GM11168 (cell line): ENCODE results near the gene PF4V1.
"Not testable (repeated sequence)": the region's sequence is repeated elsewhere in the genome, so short reads cannot be mapped to it uniquely, and the experiment has no call there.

Experiments
- in situ Hi-C: fragments of 300-500 bp; cut with MboI; formaldehyde crosslinking; loops from one replicate; pipeline ENCODE4 v1.12.0; 2022; ENCODE audit warnings: low sequenced_read_pairs; ENCODE audit not compliant: unreplicated experiment

The PF4V1 gene

DNA sequence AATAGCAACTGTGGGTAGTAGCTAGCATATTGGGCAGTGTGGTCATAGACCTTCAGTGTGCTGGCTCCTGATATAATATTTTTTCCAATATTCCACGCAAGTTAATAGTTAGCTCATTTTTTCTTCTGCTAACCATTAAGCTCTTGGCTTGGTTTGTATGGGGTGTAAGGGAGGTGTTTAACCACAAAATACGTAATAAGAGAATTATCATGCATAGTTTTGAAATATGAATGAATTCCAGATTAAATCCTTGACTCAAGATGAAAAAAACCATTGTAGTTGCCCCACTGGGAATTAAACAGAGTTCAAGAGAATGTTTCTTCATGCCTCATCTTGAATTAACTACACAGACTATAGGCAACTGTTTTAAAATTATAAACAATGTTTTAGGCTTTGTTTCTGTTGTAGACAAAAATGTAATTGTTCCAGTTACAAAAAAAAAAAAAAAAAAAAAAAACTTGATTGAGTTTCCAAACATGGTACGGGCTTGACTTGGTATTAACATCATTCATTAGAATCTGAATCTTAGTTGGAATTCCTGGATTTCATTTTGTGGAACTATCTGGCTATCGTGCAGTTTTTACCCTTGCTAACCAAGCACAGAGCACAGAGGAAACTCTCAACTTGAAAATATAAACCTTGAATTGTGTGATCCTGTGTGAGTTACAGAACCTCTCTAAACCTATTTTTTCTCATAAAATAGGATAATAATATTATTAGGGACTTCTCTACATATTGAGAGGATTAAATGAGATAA is 44.5 kb downstream of the PF4V1 start:
- in situ Hi-C loops = no loop called here

GRCh38 chr4:73899338-73899737 is 46.2 kb downstream of the PF4V1 start:
- in situ Hi-C loops = not testable (repeated sequence)

GRCh38 chr4:73901031-73901430 is 47.9 kb downstream of the PF4V1 start:
- in situ Hi-C loops = no loop called here

DNA sequence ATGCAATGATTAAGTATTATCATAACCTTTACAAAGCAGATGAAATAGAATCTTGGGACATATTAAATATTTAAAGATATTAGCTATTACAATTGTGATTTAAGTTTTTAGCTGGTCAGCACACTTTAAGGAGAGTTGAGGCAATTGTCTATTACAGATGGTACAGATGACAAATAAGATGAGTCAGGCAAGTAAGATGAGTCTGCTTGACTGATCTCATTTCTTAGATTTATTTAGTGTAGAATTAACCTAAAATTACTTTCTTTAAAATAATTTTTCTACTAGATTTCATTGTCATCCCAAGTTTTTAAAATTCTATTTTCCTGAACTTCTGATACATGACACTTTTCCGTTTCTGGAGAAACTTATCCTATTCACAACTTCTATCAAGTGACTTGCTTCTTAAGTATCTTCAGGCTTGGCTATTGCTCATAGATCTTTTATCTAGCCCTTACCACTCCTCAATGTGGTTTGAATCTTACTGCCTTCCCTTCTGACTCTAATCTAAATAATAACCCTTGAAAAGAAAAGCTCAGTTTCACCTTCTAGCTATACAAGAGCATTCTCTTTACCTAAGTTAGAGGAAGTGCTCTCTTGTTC is 49.0 kb downstream of the PF4V1 start:
- in situ Hi-C loops = no loop called here

DNA sequence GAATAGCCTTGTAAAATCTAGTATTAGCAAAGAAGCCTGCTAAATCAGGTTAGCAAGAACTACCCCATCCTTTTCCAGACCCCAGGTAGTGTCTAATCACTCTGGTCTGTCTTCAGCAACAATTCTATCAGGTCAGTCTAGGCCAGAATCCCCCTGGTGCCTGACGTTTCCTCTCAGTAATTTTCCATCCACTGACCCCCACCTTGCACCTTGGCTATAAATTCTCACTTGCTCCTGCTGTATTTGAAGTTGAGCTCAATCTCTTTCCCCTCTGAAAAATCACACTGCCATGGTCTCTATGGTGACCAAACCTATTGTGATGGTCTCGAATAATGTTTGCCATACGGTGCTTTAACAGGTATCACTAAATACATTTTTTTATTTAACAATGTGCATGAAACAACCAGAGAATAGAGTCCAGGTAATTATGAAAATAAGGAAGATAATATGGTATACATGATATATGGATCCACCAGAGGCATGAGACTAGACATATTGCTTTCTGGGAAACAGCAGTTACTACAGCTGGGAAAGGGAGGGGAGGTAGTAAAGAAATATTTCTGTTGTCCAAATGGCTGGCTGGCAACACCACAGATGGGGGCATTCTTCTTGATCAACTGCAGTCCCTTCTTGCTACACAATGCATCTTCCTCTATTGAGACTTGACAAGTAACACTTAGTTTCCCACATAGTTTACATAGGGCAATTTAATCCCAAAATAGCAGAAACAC is 49.9 kb downstream of the PF4V1 start:
- in situ Hi-C loops = no loop called here
